SH-SY5Y (cell line): Measurements from ENCODE around the gene PRCD.

ENCODE experiments used
- GATA2 ChIP-seq: IDR thresholded peaks from 2 replicates; pipeline ENCODE4 v1.6.1; 2011; ENCODE audit warnings: mild to moderate bottlenecking, low read depth, low read length
- GATA3 ChIP-seq: IDR thresholded peaks from 2 replicates; pipeline ENCODE4 v1.6.1; 2011; ENCODE audit warnings: low read depth, mild to moderate bottlenecking, low read length, moderate library complexity

The PRCD gene

DNA sequence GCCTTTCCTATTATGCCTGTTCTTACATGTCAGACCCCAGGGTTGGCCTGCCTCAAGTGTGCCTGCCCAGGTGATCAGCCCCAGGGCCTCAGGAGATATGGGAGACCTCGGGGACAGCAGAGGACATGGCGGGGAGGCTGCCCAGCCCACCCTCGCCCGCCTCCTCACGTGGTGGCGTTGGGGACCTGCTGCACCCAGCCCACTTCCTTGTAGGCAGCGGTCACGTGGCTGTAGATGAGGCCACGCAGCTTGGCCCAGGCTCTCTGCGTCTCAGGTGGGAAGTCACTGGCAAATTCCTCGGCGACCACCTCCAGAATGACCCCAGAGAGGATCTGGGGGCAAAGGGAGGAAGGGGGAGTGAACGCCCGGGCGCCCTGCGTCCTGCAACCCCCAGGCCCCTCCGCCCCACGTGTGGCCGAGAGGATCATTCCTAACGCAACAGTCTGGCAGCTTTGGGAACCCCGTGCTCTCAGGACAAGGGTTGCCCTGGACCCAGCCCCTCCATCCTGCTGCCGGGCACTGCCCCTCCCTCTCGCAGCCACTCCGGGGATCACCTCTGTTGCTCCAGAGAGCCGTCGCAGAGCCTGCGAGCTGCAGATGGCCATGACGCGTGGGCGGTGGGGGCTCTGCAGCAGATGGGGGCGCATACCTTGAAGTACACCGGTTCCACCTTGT lies 8.9 kb upstream of the PRCD start:
- TF ChIP-seq GATA2, result no peak
- TF ChIP-seq GATA3, result no peak

DNA sequence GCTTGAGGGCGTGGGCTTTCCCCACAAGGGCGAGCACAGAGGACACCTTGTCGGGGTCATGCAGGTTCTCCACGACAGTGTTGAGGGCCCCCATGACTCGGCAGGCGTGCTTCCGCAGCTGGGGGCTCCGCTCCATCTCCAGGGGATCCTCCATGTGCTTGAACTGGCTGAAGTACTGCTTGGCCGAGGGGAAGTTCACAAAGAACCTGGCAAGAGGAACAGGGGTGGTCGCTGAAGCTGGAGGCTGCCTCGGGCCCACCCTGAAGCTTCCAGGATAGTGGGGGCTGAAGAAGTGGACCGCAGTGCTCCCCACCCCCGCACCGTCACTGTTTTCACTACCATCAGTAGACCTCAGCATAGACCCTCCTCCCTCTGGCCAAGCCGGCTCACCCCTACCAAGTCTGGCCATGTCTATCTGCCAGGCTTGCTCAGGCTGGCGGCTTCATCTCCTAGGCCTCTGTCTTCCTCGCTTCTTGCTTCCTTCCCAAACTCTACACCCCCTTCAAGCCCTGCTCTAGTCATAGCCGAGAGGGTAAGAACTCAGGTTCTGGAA lies 8.3 kb upstream of the PRCD start:
- TF ChIP-seq GATA2 (no peak), GATA3 (no peak)

DNA sequence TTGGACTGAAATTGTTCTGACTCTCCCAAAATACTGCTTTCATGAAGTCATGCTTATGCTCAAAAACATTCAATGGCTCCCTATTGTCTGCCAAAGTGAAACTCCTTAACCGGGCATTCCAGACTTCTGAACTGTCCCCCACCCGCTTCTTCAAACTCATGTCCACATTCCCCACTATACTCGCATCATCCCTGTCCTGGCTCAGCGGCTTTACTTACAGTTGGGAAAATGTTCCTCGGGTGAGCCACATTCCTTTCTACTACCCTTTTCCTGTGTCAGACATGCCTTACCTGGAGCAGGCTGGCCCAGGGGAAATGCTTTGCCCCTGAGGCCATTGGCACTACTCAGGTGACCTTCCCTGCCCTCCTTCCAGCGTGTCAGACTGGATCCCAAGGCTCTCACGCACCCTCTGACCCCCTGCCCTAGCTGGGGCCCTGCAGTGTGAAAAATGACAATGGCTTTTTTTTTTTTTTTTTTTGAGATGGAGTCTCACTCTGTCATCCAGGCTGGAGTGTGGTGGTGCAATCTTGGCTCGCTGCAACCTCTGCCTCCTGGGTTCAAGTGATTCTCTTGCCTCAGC lies 7.7 kb upstream of the PRCD start:
- TF ChIP-seq GATA2 (no peak), GATA3 (no peak)

DNA sequence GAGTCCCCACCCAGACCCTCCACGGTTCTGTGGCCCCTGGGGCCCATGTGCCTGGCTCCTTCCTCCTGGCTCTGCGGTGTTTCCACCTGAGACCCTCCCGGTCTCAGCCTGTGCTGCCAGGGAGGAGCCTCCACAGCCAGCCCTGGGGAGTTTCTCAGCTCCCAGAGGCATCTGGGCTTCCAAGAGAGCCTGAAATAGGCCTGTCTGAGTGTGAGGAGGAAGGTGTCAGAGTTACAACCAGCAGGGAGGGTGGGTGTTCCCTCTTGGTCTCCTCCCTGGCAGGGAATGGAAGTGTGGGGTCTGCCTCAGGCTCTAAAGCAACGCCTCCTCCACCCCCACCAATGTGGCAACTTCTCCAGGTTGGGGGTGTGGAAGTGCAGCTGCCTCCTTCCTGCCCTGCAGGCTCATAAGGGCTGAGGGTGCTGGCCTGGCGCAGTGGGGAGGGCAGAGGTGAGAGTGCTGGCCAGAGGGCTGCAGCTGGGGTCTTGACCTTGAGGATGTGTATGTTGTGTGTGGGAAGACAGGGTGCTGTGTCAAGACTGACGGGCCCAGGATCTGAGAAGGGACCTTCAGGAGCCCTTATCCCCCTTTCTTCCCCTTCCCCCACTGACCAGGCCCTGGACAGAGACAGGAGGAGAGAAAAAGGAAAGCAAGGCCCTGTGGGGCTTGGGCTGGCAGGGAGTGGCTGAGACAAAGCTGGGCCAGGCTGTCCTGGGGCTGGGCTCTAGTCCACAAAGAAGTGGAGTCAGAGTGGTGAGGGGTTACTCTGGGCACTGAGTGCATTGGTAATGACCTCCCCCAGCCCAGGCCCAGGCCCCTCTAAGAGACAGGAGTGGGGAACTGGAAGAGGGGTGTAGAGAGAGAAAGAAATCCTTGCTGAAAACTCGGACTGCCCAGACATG lies 4.8 kb upstream of the PRCD start:
- TF ChIP-seq GATA3 (no peak), GATA2 (no peak)

DNA sequence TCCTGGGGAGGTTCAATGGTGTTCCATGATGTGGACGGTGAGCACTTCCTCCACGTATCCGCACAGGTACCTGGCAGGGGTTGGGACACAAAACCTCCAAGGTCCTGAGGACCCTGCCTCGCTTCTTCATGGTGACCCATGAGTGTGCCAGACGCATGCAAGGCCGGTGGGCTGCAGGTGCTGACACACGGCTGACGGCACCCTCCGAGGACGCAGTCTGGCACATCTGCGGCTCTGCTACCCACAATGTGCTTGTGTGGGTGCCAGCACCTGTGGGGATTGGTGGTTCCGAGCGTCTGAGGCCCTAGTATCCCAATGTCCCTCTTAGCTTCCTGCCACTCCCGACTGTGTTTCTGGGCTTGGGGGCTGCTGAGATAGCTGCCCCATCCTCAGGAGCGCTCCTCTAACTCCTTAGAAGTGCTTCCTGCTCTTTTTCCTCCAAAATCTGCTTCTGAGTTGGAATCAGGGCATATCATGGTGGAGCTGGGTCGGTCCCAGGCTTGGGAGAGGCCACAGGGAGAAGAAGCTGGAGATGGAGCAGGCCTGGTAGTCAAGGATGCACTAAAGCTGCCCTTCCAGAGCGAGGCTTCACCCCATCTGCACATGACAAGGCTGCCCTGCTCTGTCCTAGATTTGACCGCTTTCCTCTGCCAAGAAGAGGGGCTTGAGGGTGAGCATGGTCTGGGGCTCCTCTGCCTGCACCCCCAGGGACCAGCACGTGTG lies 3.9 kb upstream of the PRCD start:
- TF ChIP-seq GATA2 (no peak), GATA3 (no peak)

DNA sequence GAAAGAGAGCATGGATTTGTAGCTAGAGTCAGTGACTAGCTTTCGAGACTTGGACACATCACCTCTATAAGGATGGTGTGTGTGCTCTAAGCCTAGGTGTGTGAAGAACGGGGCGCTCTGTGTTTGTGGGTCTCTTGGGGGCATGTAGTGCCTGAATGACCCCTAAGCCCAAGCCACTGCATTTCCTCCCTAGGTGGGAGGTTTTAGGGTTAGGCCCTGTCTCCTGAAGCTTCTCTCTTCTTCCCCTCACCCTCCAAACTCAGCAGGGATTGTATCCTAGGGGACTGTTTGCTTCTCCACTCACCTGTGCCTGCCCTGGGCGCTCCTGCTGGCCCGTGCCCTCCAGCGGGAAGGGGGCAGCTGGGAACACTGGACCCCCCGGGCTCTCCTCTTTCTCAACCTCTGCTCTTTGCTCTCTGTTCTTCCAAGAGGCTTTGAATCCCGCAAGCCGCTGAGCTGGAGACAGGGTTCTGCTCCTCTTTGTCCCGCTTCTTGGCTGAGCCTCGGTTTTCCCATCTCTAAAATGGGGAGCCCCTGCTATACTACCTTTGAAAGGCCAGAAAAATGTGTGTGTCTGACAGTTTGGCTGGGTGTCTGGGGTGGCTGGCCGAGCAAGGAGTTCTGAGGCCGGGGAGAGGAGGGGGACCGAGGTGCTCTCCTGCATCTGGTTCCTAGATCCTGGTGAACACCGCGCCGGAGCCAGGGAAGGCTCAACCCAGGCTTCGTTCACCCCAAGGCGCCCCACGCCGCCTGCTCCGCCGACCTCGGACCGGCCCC lies 3.1 kb upstream of the PRCD start:
- no peak for TF ChIP-seq GATA3
- TF ChIP-seq GATA2, result no peak

DNA sequence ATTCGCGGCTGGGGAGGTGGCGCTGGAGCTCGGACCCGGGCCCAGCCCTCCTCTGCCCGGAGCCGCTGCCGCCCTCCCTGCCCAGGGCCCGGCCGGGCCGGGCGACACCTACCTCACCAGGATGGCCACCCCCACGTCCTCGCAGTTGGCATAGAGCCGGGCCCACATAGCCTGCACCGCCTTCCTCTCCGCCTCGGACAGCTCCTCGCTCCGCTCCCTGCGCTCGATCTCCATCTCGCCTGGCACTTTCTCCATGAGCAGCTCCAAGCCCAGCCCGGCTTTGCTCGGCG lies 2.6 kb upstream of the PRCD start:
- no peak for TF ChIP-seq GATA2
- no peak for TF ChIP-seq GATA3

DNA sequence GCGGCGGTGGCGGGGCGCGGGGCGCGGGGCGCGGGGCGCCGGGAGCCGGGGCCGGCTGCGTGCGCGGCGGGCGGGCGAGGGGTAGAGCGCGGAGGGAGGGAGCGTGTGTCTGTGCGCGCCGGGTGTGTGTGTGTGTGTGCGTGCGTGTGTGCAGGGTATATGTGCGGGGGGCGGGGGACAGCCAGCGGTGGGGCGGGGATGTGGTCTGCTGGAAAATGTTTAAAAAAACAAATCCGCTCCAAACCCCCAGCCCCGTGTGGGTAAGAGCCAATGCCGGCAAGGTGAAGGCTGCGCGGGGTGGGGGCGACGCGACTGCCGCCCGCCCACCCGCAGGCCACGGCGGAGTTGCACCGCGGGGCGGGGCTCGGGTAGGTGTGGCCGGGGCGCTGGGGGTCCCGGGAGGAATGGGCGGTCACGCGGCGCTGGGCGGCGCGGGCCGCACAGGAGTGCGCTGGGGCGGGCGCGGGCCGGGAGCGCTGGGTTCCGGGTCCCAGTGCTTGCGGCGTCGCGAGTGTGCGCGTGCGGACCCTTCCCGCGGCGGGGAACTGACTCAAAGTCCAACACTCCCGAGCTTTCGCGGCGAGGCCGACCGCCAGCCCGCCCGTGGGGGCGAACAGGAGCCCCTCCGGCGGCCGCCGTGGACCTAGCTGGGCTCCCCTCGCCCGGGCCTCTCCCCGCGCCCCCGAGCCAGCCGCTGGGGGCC lies 2.1 kb upstream of the PRCD start, which contains the start of gene CYGB:
CYGB (minus strand) TSS at position 132 of the 703 bp plus-strand sequence. CDS start 167 bp downstream, outside the sequence.
- TF ChIP-seq GATA2, result no peak
- no peak for TF ChIP-seq GATA3

DNA sequence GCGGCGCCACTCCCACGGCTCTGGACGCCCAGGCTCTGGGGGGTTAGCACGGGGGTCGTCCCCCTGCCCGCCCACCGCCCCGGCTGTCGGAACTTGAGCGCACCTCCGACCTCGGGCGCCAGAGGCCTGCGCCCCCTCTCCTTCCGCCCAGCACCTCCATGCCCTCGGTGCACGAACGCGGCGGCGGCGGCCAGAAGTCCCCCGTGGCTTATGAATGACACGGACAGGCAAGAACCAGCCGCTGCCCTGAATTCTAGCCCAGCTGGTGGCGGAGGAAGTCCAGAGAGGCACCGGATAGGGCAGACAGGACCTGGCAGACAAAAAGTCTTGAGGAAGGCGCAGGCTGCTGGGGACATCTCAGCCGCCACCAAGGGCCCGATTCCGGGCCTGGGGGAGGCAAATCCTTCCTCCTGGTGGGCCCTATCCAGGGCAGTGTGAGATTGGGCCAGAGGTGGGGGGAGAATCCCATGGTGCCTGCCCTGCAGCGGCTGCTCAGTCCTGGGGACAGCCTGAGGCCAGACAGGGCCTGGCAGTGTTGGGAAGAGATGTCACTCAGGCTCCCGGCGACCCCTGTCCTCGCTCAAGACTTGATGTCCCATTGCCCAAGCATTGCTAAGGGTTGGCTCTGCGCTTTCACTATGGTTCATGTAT lies 1.4 kb upstream of the PRCD start:
- TF ChIP-seq GATA3 (no peak), GATA2 (no peak)

DNA sequence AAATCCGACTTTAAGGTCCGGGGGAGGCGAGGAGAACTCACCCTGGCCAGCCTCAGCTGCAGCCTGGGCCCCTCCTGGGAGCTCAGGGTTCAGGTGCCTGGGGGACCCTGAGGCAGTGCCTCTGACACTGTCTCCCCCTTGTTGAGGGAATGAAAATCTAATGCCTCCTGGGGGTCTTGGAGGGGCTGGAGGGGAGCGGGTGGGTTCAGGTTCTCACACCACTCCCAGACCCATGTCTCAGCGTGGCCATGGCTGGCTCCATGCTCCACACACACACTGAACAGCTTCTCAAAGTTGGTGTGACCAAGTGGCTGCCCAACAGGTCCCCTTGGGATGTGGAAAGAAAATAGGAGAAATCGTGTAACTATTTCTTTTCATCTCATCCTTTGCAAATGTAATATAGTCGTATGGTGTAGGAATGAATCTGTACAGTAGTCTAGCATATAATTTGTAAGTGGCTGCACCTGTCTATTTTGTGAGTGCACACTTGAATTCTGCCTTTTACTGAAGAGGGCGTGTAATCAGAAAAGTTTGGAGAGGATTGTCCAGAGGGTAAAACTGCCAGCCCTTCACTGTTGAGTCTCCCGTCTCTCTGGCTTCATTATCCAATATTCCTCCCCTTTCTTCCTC lies 788 bp upstream of the PRCD start:
- TF ChIP-seq GATA2 (no peak), GATA3 (no peak)

DNA sequence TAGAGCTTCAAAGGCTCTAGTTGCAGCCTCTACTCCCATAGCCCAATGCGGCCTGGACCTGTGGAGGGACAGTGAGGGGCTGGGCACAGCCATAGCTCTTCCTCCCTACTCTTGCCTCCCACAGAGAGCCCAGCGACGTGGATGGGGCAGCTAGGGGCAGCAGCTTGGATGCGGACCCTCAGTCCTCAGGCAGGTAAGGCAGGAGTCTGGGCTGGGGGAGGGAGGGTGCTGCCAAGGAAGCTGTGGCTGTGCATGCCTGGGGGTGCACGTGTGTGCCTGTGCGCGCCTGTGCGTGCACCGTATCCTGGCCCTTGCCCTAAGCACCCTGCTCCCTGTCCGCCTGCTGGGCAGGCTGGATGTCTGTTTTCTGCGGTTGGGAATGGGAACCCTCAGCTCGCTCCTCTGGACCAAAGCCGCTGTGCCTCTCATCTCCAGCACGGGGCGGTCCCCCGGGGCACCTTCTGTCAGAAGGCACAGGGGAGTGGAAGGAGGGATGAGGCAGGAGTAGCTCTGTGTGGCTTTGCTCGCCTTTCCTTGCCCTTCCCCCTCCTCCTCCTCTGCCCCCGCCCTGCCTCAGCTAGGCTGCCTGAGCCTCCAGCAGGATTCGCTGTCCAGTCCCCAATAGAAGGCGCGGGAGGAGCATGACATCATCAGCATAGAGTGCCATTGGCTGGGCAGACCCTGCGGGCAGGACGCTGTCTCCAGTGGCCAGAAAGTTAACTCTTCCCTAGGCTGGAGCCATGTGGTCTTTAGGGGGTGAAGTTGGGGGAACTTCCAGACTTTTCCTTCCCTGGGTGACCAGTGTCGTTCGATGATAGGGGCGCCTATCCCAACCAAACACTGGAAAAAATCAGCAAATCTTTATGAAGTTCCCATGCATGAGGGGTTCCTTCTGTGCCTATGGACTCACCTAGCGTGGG lies 797 bp downstream of the PRCD start:
- TF ChIP-seq GATA3 (no peak), GATA2 (no peak)
